Psoas muscle (tissue), 8 donors: ENCODE measurements around the gene KLHDC7A. TPM values are rescaled to one million over a fixed set of nuclear protein-coding genes. Genes with fewer than 3 reads are reported as not detected.

Experiments
- ATAC-seq, 4 donors: fragments of 200-7000 bp; cut with Tn5 transposase; one replicate each; pipeline ENCODE4 v1.9.1; 2020; ENCODE audit warnings: moderate library complexity in 3 of 4, mild to moderate bottlenecking in 2 of 4
- DNase-seq, 2 donors: peaks; one replicate each; pipeline ENCODE4 v3.0.0-alpha.2; 2020
- H3K27ac ChIP-seq: fragments of 200-600 bp; one replicate; pipeline ENCODE4 v1.8.0; 2022
- H3K27me3 ChIP-seq, 3 donors: fragments of 200-600 bp in 1 of 3; one replicate each; pipeline versions ENCODE4 v1.6.1 to v1.8.0; 2013 to 2022; ENCODE audit warnings: low read length in 2 of 3, mild to moderate bottlenecking in 2 of 3, moderate library complexity in 1 of 3; ENCODE audit not compliant: insufficient read depth in 3 of 3
- H3K36me3 ChIP-seq, 2 donors: fragments of 200-600 bp in 1 of 2; one replicate each; pipeline versions ENCODE4 v1.6.1 to v1.8.0; 2013 to 2022; ENCODE audit warnings: low read depth in 1 of 2, mild to moderate bottlenecking in 1 of 2, moderate library complexity in 1 of 2; ENCODE audit not compliant: insufficient read depth in 1 of 2
- H3K4me1 ChIP-seq: fragments of 200-600 bp; one replicate; pipeline ENCODE4 v1.8.0; 2022
- H3K4me3 ChIP-seq: fragments of 200-600 bp; one replicate; pipeline ENCODE4 v1.8.0; 2022; ENCODE audit warnings: mild to moderate bottlenecking
- H3K9me3 ChIP-seq: fragments of 200-600 bp; one replicate; pipeline ENCODE4 v1.8.0; 2022
- WGBS, 3 donors: extraction: QIAGEN DNeasy Blood & Tissue Kit; methylation state at CpG; one replicate each; pipeline versions ENCODE4 v1.1.6 to v1.1.7; 2013; 5-methylcytosine and 5-hydroxymethylcytosine counted together
- intact Hi-C, 2 donors: fragments of 100-400 bp; cut with DNase I; formaldehyde crosslinking; loops; one replicate each; pipeline versions ENCODE4 v1.11.0 to v1.14.2; 2022
- polyA plus RNA-seq, 3 donors: library from polyadenylated mRNA; stranded (reverse); fragments of 200-250 nt; gene quantifications; one replicate each; pipeline ENCODE4 v1.2.3, GENCODE V29; 2013
- total RNA-seq, 4 donors: library from RNA; stranded (reverse); fragmentation: NEBNext Ultra II Directional in 2 of 4; extraction: Animal tissue kit (Norgen Biotek cat#: 25700) in 2 of 4; gene quantifications; one replicate each; pipeline versions ENCODE4 v1.2.1 to v1.2.4, GENCODE V29; 2021 to 2023
- TF ChIP-seq, protein P1 (sequence below): fragments of 200-600 bp; IDR thresholded peaks from one replicate; pipeline ENCODE4 v1.8.0; 2022; ENCODE audit warnings: antibody characterized with exemption
- donor health status: healthy with polysubstance abuse.
- donor health status: DM: no; HTN: no; CAD: no; lungs with moderate emphysema.
- donor health status: Bipolar disorder and iron deficiency.
- donor health status: healthy.
- donor health status: DM: yes; HTN: yes; CAD: no.
- donor health status: DM: no; HTN: no; CAD: no.
- donor health status: DM: no; HTN: no; CAD: no.
- donor health status: DM: yes; HTN: yes; CAD: no.

Gene KLHDC7A
- total and polyA plus RNA-seq, 7 donors, result 0.01 TPM; not detected in 6

DNA sequence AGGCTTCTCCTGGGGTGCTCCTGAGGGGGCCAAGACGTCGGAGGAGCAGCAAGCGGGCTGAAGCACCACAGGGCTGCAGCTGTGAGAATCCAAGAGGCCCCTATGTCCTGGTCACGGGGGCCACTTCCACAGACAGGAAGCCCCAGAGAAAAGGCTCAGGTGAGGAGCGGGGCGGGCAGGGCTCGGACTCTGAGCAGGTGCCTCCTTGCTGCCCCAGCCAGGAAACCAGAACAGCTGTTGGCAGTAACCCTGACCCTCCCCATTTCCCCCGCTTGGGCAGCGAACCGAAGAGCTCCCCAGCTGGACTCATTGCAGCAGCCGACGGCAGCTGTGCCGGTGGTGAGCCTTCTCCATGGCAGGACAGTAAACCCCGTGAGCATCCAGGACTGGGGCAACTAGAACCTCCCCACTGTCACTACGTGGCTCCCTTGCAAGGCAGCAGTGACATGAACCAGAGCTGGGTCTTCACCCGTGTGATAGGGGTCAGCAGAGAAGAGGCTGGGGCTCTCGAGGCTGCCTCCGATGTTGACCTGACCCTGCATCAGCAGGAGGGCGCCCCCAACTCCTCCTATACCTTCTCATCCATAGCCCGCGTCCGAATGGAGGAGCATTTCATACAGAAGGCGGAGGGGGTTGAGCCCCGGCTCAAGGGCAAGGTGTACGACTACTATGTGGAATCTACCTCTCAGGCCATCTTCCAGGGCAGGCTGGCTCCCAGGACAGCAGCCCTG, 625 bp downstream of the KLHDC7A start:
- H3K27ac ChIP-seq, result no peak overlapping the region
- no peak overlapping the region for H3K4me3 ChIP-seq
- peaks cover 0 to 45% (median 14%) of the 10 kb centered on the region in 3 donors for H3K27me3 ChIP-seq
- H3K36me3 ChIP-seq, result no peaks in the 10 kb centered on the region
- H3K9me3 ChIP-seq, result no peaks in the 10 kb centered on the region
- intact Hi-C loops, result no loop called here
- ATAC-seq (no peak), DNase-seq (no peak)
- no peaks in the 10 kb centered on the region for H3K4me1 ChIP-seq
- TF ChIP-seq, protein P1, sequence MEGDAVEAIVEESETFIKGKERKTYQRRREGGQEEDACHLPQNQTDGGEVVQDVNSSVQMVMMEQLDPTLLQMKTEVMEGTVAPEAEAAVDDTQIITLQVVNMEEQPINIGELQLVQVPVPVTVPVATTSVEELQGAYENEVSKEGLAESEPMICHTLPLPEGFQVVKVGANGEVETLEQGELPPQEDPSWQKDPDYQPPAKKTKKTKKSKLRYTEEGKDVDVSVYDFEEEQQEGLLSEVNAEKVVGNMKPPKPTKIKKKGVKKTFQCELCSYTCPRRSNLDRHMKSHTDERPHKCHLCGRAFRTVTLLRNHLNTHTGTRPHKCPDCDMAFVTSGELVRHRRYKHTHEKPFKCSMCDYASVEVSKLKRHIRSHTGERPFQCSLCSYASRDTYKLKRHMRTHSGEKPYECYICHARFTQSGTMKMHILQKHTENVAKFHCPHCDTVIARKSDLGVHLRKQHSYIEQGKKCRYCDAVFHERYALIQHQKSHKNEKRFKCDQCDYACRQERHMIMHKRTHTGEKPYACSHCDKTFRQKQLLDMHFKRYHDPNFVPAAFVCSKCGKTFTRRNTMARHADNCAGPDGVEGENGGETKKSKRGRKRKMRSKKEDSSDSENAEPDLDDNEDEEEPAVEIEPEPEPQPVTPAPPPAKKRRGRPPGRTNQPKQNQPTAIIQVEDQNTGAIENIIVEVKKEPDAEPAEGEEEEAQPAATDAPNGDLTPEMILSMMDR, result no peak
- WGBS, 3 donors, result 29 to 41% (median 40%) methylated on average over 23 to 25 of the region's 25 CpGs

DNA sequence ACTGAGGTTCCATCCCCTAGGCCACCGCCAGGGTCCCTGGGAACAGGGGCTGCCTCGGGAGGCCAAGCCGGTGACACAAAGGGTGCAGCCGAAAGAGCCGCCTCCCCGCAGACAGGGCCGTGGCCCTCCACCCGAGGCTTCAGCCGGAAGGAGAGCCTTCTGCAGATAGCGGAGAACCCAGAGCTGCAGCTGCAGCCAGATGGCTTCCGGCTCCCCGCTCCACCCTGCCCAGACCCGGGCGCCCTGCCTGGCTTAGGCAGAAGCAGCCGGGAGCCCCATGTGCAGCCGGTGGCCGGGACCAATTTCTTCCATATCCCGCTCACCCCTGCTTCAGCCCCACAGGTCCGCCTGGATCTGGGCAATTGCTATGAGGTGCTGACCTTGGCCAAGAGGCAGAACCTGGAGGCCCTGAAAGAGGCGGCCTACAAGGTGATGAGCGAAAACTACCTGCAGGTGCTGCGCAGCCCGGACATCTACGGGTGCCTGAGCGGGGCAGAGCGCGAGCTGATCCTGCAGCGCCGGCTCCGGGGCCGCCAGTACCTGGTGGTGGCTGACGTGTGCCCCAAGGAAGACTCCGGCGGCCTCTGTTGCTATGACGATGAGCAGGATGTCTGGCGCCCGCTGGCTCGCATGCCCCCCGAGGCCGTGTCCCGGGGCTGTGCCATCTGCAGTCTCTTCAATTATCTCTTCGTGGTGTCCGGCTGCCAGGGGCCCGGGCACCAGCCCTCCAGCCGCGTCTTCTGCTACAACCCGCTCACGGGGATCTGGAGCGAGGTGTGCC, 1.4 kb downstream of the KLHDC7A start:
- Histone ChIP-seq H3K27me3 (peaks cover 0 to 43% (median 14%) of the 10 kb centered on the region in 3 donors), H3K27ac (no peak overlapping the region), H3K4me3 (no peak overlapping the region), H3K4me1 (no peaks in the 10 kb centered on the region), H3K9me3 (no peaks in the 10 kb centered on the region), H3K36me3 (no peaks in the 10 kb centered on the region)
- TF ChIP-seq, protein P1, result no peak
- 57 to 58% (median 58%) methylated on average over 39 to 49 of the region's 49 CpGs for whole genome bisulfite sequencing, 3 donors
- intact Hi-C loops, result no loop called here
- DNase-seq (no peak), ATAC-seq (no peak)

DNA sequence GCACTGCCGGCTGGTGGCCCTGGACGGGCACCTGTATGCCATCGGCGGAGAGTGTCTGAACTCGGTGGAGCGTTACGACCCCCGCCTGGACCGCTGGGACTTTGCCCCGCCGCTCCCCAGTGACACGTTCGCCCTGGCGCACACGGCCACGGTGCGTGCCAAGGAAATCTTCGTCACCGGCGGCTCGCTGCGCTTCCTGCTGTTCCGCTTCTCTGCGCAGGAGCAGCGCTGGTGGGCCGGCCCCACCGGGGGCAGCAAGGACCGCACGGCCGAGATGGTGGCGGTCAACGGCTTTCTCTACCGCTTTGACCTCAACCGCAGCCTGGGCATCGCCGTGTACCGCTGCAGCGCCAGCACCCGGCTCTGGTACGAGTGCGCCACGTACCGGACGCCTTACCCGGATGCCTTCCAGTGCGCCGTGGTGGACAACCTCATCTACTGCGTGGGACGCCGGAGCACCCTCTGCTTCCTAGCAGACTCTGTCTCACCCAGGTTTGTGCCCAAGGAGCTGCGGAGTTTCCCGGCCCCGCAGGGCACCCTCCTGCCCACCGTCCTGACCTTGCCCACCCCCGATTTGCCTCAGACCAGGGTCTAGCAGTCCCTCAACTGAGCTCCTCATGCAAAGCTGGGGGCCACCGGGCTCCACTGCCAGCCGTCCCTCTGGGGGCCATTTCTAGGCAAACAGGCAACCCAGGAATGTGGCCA, 2.1 kb downstream of the KLHDC7A start:
- DNase-seq (no peak), ATAC-seq (no peak)
- no peaks in the 10 kb centered on the region for H3K36me3 ChIP-seq
- TF ChIP-seq, protein P1, result no peak
- no peak overlapping the region for H3K27ac ChIP-seq
- WGBS, 3 donors, result 93 to 94% (median 93%) methylated on average over 45 to 57 of the region's 57 CpGs
- intact Hi-C loops, result no loop called here
- no peaks in the 10 kb centered on the region for H3K9me3 ChIP-seq
- no peak overlapping the region for H3K4me3 ChIP-seq
- H3K27me3 ChIP-seq, result peaks cover 0 to 38% (median 14%) of the 10 kb centered on the region in 3 donors
- no peaks in the 10 kb centered on the region for H3K4me1 ChIP-seq

DNA sequence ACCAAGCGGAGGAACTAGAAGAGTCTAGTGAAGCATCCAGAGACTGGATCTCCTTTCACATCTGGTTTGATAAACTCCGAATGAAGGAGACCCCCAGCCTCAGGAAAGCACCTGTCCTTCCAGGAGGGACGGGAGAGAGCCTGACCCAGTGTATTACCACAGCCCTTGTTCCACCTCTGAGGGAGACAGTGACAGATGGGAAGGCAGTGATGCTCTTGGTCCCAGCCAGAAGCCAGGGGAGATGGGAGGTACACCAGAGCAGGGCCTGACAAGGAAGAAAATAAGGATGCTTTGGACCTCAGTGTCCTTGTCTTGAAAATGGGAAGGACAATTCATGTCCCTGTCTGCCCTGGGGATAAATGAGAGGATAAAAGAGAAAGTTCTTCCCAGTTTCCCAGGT, 3.5 kb downstream of the KLHDC7A start:
- Histone ChIP-seq H3K4me3 (no peak overlapping the region), H3K9me3 (no peaks in the 10 kb centered on the region), H3K4me1 (no peaks in the 10 kb centered on the region), H3K27me3 (peaks cover 0 to 42% (median 13%) of the 10 kb centered on the region in 3 donors), H3K36me3 (no peaks in the 10 kb centered on the region), H3K27ac (no peak overlapping the region)
- WGBS, 3 donors, result 84 to 91% (median 85%) methylated on average over 3 of the region's 3 CpGs
- DNase-seq, result no peak
- TF ChIP-seq, protein P1, result no peak
- intact Hi-C loops, result no loop called here
- no peak for ATAC-seq
